Tibial nerve (tissue), 3 donors: ENCODE data around the gene CDH13.

Source experiments
- EP300 ChIP-seq, 2 donors: sonication (generic); formaldehyde crosslinking; IDR thresholded peaks; one replicate each; pipeline ENCODE4 v1.6.1; 2017; ENCODE audit warnings: antibody characterized with exemption in 2 of 2, mild to moderate bottlenecking in 1 of 2
- POLR2A ChIP-seq, 2 donors: fragments of 450-650 bp; IDR thresholded peaks; one replicate each; pipeline ENCODE4 v1.6.1; 2017; ENCODE audit warnings: antibody characterized with exemption in 2 of 2, mild to moderate bottlenecking in 2 of 2, moderate library complexity in 2 of 2

DNA sequence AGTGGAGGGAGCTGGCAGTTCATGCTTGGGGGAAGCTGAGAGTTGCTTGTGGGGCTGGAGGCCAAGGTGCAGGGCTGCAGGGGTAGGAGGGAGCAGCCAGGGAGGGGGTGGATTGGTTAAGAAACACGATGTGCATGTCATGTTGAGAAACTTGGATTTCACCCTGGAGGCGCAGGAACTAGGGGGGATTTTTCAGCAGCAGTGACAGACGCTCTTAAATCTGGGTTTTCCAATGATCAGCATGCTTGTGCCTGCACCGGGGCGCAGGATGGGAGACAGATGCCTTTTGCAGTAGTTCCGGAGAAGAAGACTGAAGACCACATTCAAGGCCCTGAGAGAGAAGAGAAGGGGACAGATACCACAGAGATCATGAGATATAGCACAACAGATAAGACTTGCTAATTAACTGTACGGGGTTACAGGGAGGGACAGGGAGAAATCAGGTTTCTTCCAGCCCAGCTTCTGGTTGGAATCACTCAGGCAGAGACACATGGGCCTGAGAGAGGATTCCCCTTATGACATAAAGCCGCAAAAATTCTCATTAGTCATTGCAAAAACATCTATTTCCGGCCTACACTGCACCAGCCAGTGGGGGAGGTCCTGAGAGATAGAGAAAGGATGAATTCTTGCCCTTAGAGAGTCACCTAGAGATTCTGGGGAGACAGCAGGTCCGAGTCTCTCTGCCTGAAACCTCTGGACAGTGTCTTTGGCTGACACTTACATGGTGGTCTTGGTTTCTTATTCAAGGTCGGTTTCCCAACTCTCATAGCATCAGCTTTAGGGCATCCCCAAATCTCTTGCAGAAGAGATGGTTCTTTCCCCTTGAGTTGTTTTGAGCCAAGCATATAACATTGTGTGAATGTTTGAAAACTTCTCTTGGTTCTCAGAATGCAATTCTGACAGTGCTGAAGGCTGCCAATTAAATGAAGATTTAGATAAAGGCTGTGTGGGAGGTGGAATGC lies 27.1 kb downstream of the CDH13 start:
- no peak for TF ChIP-seq POLR2A (IDR thresholded peaks at IDR 0.05)
- TF ChIP-seq EP300 (IDR thresholded peaks at IDR 0.05), result no peak
